Panc1 (cell line): ENCODE results near the gene KCNC1. TPM values are rescaled to one million over a fixed set of nuclear protein-coding genes. Genes with fewer than 3 reads are reported as not detected.
A peak's percentile ranks its signal among the peaks of the same experiment; 100 is the strongest.

Experiments
- ATAC-seq: fragments of 200-7000 bp; cut with Tn5 transposase; 2 replicates; pipeline ENCODE4 v1.9.1; 2020; ENCODE audit warnings: mild to moderate bottlenecking, moderate library complexity
- BruUV-seq: library from RNA; stranded (reverse); fragments of 400-500 nt; replicated peaks from 2 replicates; lab custom pipeline; 2021; lab: Mats Ljungman, UMichigan
- CTCF ChIA-PET: fragments of 300-600 bp; sonication (Branson Sonifier 250); formaldehyde crosslinking; loops from one replicate; lab custom pipeline; 2022; ENCODE audit warnings: antibody characterized with exemption; lab: Charles Lee
- POLR2A ChIA-PET: fragments of 300-600 bp; sonication (Branson Sonifier 250); formaldehyde crosslinking; loops from one replicate; lab custom pipeline; 2022; ENCODE audit warnings: antibody characterized with exemption; lab: Charles Lee
- DNase-seq: peaks from one replicate; pipeline ENCODE4 v3.0.0-alpha.2; 2010; ENCODE audit warnings: low read depth, low spot score
- H3K27ac ChIP-seq: 2 replicates; pipeline ENCODE4 v1.5.1; 2011; ENCODE audit warnings: mild to moderate bottlenecking, low read length, inconsistent platforms
- H3K27me3 ChIP-seq: fragments of 200-500 bp; sonication (Bioruptor generic); 2 replicates; pipeline ENCODE4 v1.6.0; 2014; ENCODE audit warnings: low read length, inconsistent platforms; ENCODE audit not compliant: control insufficient read depth, insufficient read depth
- H3K36me3 ChIP-seq: fragments of 200-500 bp; sonication (Bioruptor generic); 2 replicates; pipeline ENCODE4 v1.5.1; 2014; ENCODE audit warnings: inconsistent platforms, mild to moderate bottlenecking, low read length, moderate library complexity; ENCODE audit not compliant: control insufficient read depth, insufficient read depth
- H3K4me1 ChIP-seq: 2 replicates; pipeline ENCODE4 v1.5.1; 2011; ENCODE audit warnings: inconsistent platforms, mild to moderate bottlenecking, low read length, moderate library complexity; ENCODE audit not compliant: control insufficient read depth, insufficient read depth
- H3K4me3 ChIP-seq, 2 experiments: 2 replicates each; pipeline ENCODE4 v1.5.1; 2011 to 2012; ENCODE audit warnings: low read depth in 2 of 2, low read length in 2 of 2, mild to moderate bottlenecking in 2 of 2, inconsistent platforms in 1 of 2, moderate library complexity in 1 of 2
- H3K9me3 ChIP-seq: fragments of 200-500 bp; sonication (Bioruptor generic); 2 replicates; pipeline ENCODE4 v1.5.1; 2014; ENCODE audit warnings: low read depth, mild to moderate bottlenecking, inconsistent platforms, low read length, moderate library complexity; ENCODE audit not compliant: control insufficient read depth, insufficient read depth
- CTCF ChIP-seq: fragments of 450-650 bp; IDR thresholded peaks from 2 replicates; pipeline ENCODE4 v1.5.1; 2017; ENCODE audit warnings: mild to moderate bottlenecking
- POLR2AphosphoS5 ChIP-seq: IDR thresholded peaks from 2 replicates; pipeline ENCODE4 v1.6.1; 2012; ENCODE audit warnings: mild to moderate bottlenecking, low read depth, low read length, moderate library complexity
- SIN3A ChIP-seq: IDR thresholded peaks from 2 replicates; pipeline ENCODE4 v1.6.1; 2012; ENCODE audit warnings: low read depth, mild to moderate bottlenecking, low read length, moderate library complexity, borderline replicate concordance; ENCODE audit not compliant: insufficient read depth
- TCF7L2 ChIP-seq: IDR thresholded peaks from 2 replicates; pipeline ENCODE4 v1.6.1; 2011; ENCODE audit warnings: mild to moderate bottlenecking, low read depth, low read length, inconsistent platforms
- in situ Hi-C: cut with HindIII; loops from 2 replicates; pipeline ENCODE4 v1.10.0; 2016; ENCODE audit warnings: low sequenced_read_pairs, low pct_unique_long_range_greater_than_20kb
- intact Hi-C: fragments of 100-400 bp; cut with micrococcal nuclease; formaldehyde crosslinking; loops from one replicate; pipeline ENCODE4 v1.10.0; 2022; ENCODE audit not compliant: unreplicated experiment
- total RNA-seq: library from RNA; stranded (reverse); gene quantifications from one replicate; pipeline ENCODE4 v1.2.1, GENCODE V29; 2021; ENCODE audit not compliant: unreplicated experiment
- TF ChIP-seq, protein P1 (sequence below), 2 experiments: IDR thresholded peaks; 2 replicates each; pipeline ENCODE4 v1.6.1; 2011 to 2012; ENCODE audit warnings: low read depth in 2 of 2, control low read depth in 1 of 2, low read length in 1 of 2, mild to moderate bottlenecking in 1 of 2, moderate library complexity in 1 of 2; ENCODE audit not compliant: insufficient read depth in 1 of 2

The KCNC1 gene
- total RNA-seq, 1 experiment from 2014 or later, result 0.95 TPM

GRCh38 chr11:17718015-17718414 is 16.6 kb upstream of the KCNC1 start:
- ChIA-PET CTCF (no interaction called here), POLR2A (no interaction called here)
- BruUV-seq, result no TSS peak
- in situ Hi-C loops, result no loop called here
- intact Hi-C loops, result no loop called here
- TF ChIP-seq CTCF, result no peak
- TF ChIP-seq POLR2AphosphoS5, result no peak
- TF ChIP-seq TCF7L2, result no peak
- no peak for TF ChIP-seq SIN3A
- TF ChIP-seq, protein P1, sequence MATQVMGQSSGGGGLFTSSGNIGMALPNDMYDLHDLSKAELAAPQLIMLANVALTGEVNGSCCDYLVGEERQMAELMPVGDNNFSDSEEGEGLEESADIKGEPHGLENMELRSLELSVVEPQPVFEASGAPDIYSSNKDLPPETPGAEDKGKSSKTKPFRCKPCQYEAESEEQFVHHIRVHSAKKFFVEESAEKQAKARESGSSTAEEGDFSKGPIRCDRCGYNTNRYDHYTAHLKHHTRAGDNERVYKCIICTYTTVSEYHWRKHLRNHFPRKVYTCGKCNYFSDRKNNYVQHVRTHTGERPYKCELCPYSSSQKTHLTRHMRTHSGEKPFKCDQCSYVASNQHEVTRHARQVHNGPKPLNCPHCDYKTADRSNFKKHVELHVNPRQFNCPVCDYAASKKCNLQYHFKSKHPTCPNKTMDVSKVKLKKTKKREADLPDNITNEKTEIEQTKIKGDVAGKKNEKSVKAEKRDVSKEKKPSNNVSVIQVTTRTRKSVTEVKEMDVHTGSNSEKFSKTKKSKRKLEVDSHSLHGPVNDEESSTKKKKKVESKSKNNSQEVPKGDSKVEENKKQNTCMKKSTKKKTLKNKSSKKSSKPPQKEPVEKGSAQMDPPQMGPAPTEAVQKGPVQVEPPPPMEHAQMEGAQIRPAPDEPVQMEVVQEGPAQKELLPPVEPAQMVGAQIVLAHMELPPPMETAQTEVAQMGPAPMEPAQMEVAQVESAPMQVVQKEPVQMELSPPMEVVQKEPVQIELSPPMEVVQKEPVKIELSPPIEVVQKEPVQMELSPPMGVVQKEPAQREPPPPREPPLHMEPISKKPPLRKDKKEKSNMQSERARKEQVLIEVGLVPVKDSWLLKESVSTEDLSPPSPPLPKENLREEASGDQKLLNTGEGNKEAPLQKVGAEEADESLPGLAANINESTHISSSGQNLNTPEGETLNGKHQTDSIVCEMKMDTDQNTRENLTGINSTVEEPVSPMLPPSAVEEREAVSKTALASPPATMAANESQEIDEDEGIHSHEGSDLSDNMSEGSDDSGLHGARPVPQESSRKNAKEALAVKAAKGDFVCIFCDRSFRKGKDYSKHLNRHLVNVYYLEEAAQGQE (IDR thresholded peaks at IDR 0.05; ENCODE audit: insufficient read depth in 1 of 2, low read depth in 2 of 2, low read length in 1 of 2), result no peak
- ATAC-seq (no peak), DNase-seq (no peak)
- Histone ChIP-seq H3K4me1 (no peaks in the 10 kb centered on the region), H3K27me3 (peaks cover 22% of the 10 kb centered on the region), H3K9me3 (no peaks in the 10 kb centered on the region), H3K4me3 (no peak overlapping the region), H3K27ac (no peak overlapping the region), H3K36me3 (no peaks in the 10 kb centered on the region)

- CTCF ChIA-PET, result interaction anchor here (1.1 kb wide), 1 partner anchor 13 kb away, joined by 4 read pairs; no protein-coding TSS in a partner anchor
- intact Hi-C loops, result no loop called here
- H3K27ac ChIP-seq, result no peak overlapping the region
- H3K4me3 ChIP-seq, result no peak overlapping the region
- peaks cover 22% of the 10 kb centered on the region for H3K27me3 ChIP-seq
- POLR2A ChIA-PET, result no interaction called here
- H3K4me1 ChIP-seq, result no peaks in the 10 kb centered on the region
- BruUV-seq, result no TSS peak
- no peaks in the 10 kb centered on the region for H3K36me3 ChIP-seq
- ATAC-seq, result 0 out of 2 replicates have a peak, but pooled peaks have one; percentile 7
- DNase-seq, result no peak
- H3K9me3 ChIP-seq, result no peaks in the 10 kb centered on the region
- TF ChIP-seq CTCF, result no peak
- TF ChIP-seq SIN3A, result no peak
- TF ChIP-seq, protein P1 (IDR thresholded peaks at IDR 0.05; ENCODE audit: insufficient read depth in 1 of 2, low read depth in 2 of 2, low read length in 1 of 2), result no peak
- no peak for TF ChIP-seq POLR2AphosphoS5
- TF ChIP-seq TCF7L2, result no peak
- in situ Hi-C loops, result no loop called here
Observed at GRCh38 chr11:17718510-17718962, 16.0 kb upstream of the KCNC1 start.
